Inflammatory macrophage treated with lipopolysaccharide for 4 hours (primary cell): Measurements from ENCODE around the gene FAT2.
"Not testable (repeated sequence)": the region's sequence is repeated elsewhere in the genome, so short reads cannot be mapped to it uniquely, and the experiment has no call there.

Experiments
- DNase-seq: peaks from one replicate; pipeline ENCODE4 v3.0.0-alpha.2; 2020

The FAT2 gene

DNA sequence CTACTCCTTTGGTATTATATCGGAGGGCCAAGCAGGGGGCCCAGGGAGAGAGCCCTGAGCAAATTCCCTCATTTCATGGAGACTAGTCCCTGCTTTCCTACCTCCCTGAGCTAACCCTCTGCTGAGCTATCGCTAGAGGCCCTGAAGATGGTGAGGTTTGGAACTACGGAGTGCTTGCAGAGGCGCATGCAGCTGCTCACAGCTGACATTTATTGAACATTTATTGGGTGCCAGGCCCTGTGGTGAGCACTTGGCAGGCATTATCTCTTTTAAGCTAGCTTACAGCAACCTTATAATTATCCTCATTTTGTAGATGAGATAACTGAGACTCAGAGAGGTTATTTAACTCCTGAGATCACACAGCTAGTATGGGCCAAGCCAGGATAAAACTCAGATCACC, 9.8 kb downstream of the FAT2 start:
- no peak for DNase-seq

DNA sequence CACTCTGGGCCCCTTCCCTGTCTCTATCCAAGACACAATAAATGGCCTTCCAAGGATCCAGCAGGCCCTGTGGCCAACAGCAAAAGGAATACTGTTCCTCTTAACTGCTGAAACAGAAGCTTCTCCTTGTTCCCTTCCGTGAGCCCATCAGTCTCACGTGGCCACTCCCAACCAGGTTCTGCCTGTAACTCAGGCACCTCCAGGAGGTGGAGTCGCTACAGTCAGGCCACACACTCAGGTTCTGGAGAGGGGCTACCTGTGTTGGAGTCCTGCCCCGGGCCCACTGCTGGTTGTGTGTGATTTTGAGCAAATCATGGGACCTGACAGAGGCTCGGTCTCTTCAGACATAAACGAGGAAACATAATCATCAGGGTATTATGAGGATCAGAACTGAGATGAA, 10.3 kb downstream of the FAT2 start:
- DNase-seq = no peak

DNA sequence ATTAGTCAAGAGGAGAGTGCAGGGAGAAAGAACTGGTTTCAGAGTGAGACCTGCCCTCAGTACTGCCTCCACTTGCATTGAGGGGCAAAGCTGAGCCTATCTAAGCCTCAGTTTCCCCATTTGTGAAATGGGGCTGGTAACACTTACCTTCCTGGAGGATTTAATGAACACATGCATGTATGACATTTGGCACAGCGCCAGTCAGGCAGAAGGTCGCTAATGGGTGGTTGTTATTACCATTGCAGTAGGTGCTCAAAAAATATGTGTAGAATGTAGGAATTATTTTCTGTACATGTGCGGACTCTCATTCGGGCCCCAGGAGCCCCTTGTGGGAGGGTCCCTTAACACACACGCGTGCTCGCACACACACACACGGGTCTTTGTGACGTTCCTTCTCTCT, 10.9 kb downstream of the FAT2 start:
- no peak for DNase-seq

DNA sequence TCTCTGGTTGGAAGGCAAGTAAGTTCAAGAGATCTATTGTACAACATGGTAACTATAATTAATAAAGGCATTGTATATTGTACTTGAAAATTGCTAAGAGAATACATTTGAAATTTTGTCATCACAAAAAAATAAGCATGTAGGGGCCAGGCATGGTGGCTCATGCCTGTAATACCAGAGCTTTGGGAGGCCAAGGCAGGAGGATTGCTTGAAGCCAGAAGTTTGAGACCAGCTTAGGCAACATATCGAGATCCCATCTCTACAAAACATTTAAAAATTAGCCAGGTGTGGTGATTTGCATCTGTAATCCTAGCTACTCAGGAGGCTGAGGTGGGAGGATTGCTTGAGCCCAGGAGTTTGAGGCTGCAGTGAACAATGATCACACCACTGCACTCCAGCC, 12.0 kb downstream of the FAT2 start:
- DNase-seq = not testable (repeated sequence)

DNA sequence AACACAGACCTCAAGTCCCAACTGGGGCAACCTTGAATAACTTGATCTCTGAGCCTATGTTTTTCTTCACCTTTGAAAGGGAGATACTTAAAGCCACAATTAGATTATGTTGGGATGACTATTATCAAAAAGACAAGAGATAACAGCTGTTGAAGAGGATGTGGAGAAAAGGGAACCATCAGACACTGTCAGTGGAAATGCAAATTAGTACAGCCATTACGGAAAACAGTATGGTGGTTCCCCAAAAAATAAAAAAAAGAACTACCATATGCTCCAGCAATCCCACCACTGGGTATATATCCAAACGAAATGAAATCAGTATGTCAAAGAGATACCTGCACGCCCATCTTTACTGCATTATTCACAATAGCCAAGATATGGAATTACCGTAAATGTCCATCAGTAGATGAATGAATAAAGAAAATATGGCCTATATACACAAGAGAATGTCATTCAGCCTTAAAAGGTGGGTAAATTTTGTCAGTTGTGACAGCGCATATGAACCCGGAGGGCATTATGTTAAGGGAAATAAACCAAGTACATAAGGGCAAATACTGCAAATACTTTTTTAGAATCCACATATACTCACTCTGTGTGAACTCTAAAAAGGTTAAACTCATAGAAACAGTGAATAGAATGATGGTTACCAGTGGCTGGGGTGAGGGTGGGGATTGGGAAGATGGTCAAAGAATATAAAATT, 12.7 kb downstream of the FAT2 start:
- DNase-seq = peak; percentile 67

DNA sequence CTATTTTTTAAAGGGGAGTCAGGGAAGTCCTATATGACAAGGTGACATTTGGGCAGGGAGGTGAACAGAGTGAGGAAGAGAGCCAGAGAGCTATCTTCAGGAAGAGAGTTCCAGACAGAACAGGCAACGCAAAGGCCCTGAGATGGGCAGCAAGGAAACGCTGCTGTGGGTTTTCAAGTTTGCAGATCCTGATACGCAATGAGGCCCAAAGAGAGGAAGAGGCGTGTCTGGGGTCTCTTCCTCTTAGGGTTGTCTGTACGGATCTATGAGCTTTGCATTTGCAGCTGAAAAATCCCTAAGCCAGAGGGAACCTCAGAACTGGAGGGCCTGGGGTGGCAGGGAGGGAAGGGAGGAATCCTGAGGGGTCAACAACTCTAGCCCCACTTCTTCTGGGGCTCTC, 13.6 kb downstream of the FAT2 start:
- peak; percentile 83 for DNase-seq

DNA sequence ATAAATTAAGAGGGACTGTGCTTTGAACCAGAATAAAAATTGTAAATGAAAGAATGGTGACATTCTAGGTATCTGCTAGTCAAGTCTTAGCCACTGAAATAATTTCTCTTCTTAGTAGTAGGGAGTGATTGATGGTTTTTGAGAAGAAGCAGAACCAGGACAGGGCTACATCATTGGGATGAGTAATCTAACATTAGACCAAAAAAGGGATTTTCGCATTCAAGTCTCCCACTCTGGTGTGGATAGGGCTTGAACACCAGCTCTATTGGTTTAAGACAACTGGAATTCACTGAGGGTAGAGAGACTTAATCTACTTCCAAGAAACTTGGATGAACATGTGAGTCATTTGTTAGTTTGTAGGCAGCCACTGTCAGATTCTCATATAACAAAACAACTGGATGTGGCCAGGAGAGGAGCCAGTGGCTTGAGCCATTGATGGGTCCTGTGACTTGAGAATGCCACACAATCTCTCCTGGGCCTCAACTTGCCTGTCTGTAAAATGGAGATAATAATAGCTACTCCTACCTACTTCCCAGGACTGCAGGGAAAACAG, 16.6 kb downstream of the FAT2 start:
- DNase-seq = peak; percentile 45

DNA sequence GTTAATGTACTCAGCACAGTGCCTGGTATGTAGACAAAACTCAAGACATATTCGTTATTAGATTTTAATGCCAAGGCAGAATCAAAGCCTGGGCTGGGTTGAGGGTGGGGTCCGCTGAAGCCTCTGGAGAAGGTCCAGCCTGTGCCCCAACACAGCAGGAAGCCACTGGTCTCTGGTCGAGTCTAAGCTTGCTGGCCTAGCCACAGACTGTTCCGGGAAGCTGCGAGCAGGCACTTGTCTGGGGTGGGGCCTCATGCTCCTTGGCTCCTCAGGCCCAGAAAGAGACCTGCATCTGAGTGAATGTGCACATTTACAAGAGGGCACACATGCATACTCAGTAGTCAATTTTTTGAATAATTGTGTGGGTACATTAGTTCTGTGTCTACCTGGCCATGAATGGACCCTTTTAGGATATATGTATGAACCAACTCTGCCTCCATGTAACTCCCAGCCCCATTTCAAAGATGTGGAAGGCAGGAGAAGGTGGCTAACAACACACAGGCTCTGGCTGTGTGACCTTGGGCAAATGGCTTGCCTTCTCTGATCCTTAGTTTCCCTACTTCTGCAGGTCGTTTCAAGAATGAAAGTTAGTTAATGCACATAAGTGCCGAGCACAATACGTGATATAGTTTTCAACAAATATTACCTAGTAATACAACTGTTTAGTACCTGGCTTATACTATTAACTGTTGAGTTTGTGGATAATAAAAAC, 18.3 kb downstream of the FAT2 start:
- no peak for DNase-seq

DNA sequence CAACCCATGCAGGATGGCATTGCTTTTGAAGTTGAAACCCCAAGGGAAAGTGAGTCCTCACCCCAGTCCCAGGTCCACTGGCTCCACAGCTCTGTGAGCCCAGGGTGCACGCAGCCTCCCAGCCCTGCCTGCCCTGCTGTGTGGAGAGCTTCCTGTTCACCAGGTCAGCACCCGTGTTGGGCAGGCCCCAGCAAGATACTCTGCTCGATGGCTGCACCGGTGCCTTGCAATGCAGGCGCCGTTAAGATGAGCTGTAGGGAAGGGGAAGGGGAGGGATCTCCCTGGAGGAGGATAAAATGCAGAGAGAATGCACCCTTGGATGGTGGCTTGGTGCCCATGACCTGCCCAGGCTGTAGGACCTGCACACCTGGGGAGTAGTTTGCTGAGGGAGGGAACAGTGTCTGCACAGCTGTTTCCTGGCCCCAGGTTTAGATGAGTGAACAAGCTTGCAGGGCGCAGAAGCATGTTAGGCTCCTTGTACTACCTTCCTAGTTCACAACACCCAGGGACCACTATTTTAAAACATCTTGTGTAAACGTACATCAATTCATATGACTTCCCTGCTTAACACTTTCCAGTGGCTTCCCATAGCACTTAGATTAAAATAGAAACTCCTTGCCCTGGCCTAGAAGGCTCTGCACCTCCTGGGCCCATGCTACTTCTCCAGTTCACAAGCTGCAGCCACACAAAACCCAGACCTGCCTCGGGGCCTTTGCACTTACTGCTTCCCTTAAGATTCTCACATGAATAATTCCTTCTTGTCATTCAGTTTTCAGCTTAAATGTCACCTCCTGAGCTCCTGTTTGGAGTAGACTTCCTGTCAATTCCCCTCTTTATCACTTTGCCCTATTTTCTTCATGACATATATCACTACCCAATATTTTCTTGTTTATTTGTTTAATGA, 19.6 kb downstream of the FAT2 start:
- DNase-seq = no peak

DNA sequence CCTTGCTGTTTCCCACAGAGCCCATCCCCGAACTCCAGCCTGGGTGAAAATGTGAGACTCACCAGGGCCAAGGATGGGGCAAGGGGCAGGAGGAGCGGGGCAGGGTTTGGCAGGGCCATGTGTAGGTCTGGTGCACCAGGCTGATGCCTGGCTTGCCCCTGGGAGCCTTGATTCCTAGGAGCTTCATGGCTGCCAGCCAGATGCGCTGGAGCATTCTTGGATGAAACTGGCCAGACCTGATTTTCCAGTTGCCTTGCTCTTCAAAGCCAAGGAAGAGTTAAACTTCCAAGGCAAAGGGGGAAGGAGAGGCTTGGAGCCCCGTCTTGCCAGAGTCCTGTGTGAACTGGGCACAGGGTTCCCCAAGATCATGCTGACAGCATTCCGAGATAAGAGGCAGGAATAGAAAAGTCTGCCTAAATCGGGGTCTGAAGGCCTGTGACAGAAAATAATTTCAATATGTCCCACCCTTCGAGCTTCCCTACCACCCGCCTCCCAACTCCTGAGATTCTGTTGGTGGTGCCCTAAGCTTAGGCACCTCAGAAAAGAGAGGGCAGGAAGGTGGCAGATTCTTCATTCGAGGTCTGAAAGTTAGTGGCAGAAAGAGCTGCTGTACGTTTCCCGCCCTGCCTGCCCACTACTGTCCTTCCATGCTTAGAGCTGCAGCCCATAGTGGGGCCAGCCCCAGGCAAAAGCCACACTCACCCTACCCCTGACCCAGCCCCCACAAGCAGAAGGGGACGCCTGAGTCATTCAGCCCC, 20.4 kb downstream of the FAT2 start:
- no peak for DNase-seq

DNA sequence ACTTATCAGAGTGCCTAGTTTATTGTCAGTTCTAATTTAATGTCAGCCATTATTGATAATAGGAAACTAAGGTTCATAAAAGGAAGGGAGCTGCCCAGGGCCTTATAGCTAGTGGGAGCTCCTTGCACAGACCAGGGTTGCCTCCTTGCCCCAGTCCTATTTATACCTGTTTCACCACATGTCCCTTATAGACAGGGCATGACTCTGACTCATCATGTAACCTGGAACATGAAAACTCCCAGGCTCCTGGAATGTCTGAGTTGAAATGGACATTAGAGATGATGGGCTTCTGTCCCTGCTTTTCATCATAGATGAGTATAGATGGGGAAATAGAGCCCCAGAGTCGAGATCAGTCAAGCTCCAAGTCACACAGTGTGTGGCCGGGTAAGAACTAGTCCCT, 21.1 kb downstream of the FAT2 start:
- DNase-seq = no peak

DNA sequence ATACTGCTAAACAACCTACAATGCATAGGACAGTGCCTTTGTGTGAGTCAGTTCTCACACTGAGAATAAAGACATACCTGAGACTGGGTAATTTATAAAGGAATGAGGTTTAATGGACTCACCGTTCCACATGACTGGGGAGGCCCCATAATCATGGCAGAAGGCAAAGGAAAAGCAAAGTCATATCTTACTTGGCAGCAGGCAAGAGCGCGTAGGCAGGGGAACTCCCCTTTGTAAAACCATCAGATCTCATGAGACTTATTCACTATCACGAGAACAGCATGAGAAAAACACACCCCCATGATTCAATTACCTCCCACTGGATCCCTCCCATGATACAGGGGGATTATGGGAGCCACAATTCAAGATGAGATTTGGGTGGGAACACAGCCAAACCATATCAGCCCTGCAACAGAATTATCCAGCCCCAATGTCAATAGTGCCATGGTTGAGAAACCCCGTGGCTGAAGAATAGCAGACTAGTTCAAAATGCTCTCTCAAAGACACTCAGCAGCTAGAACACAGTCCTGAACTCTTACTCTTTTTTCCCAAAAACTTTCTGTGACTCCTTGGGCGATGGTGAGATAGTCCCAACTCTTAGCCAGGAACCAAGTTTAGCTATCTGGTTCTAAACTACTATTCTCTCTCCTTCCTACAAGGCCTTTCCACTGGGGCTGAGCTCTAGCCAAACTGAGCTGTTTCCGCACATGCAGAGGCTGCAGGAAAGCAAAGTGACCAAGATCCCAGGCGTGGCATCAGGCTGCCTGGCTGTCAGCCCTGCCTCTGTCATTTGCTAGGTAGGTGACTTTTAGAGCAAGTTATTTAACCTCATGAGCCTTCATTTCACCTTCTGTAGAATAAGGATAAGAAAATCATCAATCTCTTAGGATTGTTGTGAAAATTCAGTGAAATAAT, 21.7 kb downstream of the FAT2 start:
- DNase-seq = peak; percentile 86

DNA sequence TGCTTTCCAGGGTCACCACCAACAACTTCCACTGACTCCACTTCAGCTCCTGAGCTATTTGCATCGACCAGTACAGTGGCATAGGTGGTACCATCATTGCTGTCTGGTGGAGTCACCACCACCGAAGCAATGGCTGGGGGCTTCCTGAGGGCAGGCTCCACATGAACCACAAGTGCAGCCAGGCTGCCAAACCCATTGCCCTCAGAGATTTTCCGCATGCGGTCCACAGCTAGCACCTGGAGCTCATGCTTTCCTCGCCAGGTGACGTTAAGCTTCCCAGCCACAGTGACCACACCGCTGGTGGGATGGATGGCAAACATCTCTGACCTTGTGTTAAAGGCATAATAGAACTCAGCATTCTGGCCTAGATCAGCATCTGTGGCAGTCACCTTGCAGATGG, 23.1 kb downstream of the FAT2 start:
- no peak for DNase-seq

DNA sequence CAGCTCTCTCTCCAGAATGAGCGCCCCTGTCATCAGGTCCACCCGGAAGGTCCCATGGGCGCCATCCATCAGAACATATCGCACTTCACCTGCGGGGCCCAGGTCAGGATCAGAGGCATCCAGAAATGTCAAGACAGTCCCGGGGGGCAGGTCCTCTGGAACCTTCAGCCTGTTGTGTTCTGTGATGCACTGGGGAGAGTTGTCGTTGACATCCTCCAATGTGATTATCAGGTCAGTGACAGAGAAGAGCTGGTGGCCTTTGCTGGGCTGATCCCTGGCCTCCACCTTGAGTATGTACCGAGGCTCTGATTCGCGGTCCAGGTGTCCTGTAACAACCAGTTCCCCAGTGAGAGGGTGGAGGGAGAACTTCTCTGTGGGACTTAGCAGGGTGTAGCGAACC, 25.2 kb downstream of the FAT2 start:
- DNase-seq = no peak

DNA sequence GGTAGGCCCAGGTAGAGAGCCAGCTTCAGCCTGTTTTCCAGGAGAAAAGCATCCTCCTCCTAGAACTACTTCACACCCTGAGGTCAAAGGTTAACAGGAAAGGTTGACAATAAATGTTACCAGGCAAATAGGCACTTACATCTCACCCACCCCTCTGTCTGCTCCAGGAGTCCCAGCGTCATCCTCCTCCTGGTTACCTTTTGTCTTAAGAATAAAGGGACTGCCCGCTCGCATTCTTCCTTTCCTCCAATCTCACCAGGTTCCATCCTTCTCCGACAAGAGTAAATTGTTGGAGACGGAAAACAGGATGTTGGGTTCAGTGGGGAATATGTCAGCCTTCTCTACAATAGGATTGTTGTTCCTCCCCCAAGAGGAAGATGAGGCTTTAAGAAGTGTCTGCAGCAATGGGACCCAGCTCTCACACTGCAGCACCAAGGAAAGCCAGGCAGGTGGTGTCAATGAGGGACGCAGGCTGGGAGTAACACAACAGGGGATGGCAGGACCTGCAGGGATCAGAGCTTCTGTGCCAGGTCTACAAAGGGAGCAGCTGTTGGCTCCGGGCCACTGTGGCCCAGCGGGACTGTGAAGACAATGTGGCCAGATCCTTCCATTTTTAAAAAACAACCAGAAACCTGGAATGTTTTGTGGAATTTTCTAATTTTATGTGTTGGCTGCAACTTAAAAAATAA, 29.0 kb downstream of the FAT2 start:
- DNase-seq = no peak

DNA sequence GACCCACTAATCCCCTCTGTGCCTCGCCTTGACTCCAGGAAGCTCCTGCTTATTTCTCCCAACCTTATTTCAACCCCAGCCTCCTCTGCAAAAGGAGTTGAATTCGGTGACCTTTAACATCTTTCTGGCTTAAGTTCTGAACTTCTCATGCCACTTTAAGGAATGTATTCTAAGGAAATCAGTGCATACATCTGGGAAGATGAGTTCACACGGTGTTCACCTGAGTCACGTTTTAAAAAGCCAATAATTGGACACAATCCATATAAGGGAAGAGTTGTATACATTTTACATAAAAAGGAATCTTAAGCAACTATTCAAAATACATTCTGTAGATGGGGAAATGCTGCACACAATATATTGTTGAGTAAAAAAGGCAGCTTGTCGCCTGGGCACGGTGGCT, 33.2 kb downstream of the FAT2 start:
- no peak for DNase-seq

DNA sequence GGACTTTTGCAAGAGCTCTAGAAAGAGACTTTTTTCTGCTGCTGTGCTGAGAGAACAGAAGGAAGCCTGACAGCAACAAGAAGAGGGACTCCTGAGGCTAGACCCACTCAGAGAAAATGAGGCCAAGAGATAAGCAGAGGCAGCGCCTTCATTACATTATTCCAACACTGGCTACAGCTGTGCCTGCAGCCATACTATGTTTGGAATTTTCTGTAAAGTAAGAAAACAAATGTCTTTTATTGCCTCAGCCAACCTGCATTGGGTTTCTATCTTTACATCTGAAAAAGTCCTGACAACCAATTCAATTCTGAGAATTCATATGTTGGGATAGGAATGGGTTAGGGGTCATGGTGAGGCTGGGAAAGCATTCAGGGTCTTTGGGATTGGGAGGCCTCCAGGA, 33.7 kb downstream of the FAT2 start:
- no peak for DNase-seq

DNA sequence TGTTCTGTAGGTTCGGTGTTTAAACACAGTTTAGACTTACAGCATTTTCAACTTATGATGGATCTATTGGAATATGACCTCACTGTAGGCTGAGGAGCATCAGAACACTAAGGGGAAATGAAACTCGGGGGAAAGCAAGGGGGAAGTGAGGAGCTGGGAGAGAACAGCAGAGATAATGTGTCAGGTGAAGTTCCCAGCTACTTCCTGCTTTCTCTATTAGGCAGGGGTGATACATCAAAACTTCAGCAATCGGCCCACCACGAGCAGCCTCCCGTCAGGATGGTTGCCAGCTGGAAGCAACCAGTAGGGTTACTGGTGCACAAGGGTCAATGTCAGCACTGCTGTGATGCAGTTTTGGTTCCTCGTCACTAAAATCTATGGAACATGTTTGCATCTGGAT, 34.3 kb downstream of the FAT2 start:
- peak; percentile 95 for DNase-seq

DNA sequence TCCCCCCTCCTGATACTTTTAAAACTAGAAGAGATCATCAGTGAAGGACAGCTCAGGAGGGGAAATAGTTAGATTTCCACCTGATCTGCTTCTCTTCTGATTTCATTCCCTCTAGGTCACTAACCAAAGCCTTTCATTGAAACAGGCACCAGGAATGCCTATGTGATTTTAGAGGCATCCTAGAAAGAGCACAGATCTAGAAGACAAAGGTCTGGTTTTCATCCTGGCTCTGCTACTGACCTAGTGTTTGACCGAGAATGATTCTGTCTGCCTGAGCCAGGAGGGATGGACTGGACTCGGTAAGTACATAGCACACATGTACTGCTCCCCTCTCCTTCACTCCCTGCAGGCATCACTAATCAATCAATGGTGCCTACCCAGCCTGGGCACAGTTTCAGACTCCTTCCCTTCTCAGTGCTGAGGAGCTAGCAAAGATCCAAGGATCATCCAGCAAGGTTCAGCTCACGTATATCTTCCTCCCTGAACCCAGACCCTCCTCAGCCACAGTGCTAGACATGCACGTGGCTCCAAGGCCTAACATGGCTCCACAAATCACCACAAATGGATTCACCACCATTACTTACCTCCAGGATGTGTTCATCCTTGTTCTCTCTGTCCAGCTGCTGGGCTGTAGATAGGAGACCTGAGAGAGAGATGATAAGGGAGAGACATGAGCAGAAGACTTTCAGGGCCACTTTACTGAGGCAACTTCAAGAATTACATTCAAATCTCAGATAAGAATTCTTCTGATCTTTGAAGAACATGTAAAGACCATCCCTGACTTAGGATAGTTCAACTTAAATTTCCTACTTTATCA, 35.2 kb downstream of the FAT2 start:
- DNase-seq = no peak

DNA sequence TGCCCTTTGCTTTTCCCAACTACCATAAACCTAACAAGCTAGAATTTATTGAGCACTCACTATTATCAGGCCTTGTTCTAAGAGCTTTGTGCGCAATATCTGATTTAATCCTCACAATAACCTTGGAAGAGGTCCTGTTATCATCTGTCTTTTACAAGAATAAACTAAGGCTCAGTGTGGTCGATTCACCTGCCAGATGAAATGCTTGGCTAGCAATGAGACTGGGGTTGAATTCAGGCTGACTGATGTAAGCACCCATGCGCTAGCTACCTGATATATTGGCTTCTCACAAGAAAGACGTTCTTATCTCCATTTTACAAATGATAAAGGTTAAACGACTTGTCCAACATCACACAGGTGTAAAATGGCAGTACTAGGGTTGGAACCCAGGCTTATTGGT, 37.4 kb downstream of the FAT2 start:
- no peak for DNase-seq
